Activated T-cell treated with anti-CD3 and anti-CD28 coated beads, Interleukin-2, amount 50 U/mL, for 72 hours (primary cell): ENCODE data around the gene HLA-DOB. TPM values are rescaled to one million over a fixed set of nuclear protein-coding genes. Genes with fewer than 3 reads are reported as not detected.
"Not testable (repeated sequence)": the region's sequence is repeated elsewhere in the genome, so short reads cannot be mapped to it uniquely, and the experiment has no call there.

Experiments
- ATAC-seq, 2 donors: fragments of 150-1000 bp; cut with Tn5 transposase; replicated peaks in 1 of 2; 2 replicates each; pipeline ENCODE4 v1.10.0; 2021; ENCODE audit warnings: moderate library complexity in 2 of 2, mild to moderate bottlenecking in 1 of 2
- DNase-seq, 2 donors: peaks; one replicate each; pipeline ENCODE4 v3.0.0; 2021 to 2022; ENCODE audit warnings: mixed read lengths in 1 of 2
- H3K27ac Mint-ChIP-seq: one replicate; pipeline ENCODE4 v1.8.0; 2022; ENCODE audit warnings: mild to moderate bottlenecking, moderate library complexity, mixed read lengths
- H3K27me3 Mint-ChIP-seq: one replicate; pipeline ENCODE4 v1.8.0; 2022; ENCODE audit warnings: low read depth, mixed read lengths
- H3K36me3 Mint-ChIP-seq, 2 donors: one replicate each; pipeline ENCODE4 v1.8.0; 2022; ENCODE audit warnings: mixed read lengths in 2 of 2, mild to moderate bottlenecking in 1 of 2; ENCODE audit not compliant: insufficient read depth in 2 of 2
- H3K4me1 Mint-ChIP-seq: one replicate; pipeline ENCODE4 v1.8.0; 2022; ENCODE audit warnings: low read depth, mixed read lengths
- H3K4me3 Mint-ChIP-seq, 2 donors: one replicate each; pipeline ENCODE4 v1.8.0; 2022; ENCODE audit warnings: mild to moderate bottlenecking in 2 of 2, mixed read lengths in 2 of 2, moderate library complexity in 2 of 2
- H3K9me3 Mint-ChIP-seq, 2 donors: one replicate each; pipeline ENCODE4 v1.8.0; 2022; ENCODE audit warnings: mixed read lengths in 2 of 2
- total RNA-seq, 2 donors: library from RNA; stranded (reverse); gene quantifications; one replicate each; pipeline ENCODE4 v1.2.3, GENCODE V29; 2022

Gene HLA-DOB
- total RNA-seq, 2 donors from 2014 or later = 8.0 to 8.1 TPM

- DNase-seq = no peak
- Mint-ChIP-seq H3K4me1 (peaks cover 27% of the 10 kb centered on the region), H3K36me3 (peaks cover 0 to 1% of the 10 kb centered on the region in 2 donors), H3K27me3 (peaks cover 71% of the 10 kb centered on the region), H3K4me3 (no peak overlapping the region), H3K9me3 (no peaks in the 10 kb centered on the region), H3K27ac (no peak overlapping the region)
- no peak for ATAC-seq
Observed at GRCh38 chr6:32794510-32794909, 22.3 kb downstream of the HLA-DOB start.

- H3K9me3 Mint-ChIP-seq = no peaks in the 10 kb centered on the region
- no peak for DNase-seq
- no peak overlapping the region for H3K4me3 Mint-ChIP-seq
- ATAC-seq = no peak
- no peak overlapping the region for H3K27ac Mint-ChIP-seq
- peaks cover 63% of the 10 kb centered on the region for H3K27me3 Mint-ChIP-seq
- peaks cover 27% of the 10 kb centered on the region for H3K4me1 Mint-ChIP-seq
- no peaks in the 10 kb centered on the region for H3K36me3 Mint-ChIP-seq
Observed at GRCh38 chr6:32792901-32793435, 23.8 kb downstream of the HLA-DOB start.

GRCh38 chr6:32790306-32790705, 26.5 kb downstream of the HLA-DOB start:
- ATAC-seq = no peak
- DNase-seq = no peak
- Mint-ChIP-seq H3K27me3 (peaks cover 77% of the 10 kb centered on the region), H3K4me1 (peaks cover 16% of the 10 kb centered on the region), H3K9me3 (no peaks in the 10 kb centered on the region), H3K27ac (no peak overlapping the region), H3K4me3 (no peak overlapping the region), H3K36me3 (no peaks in the 10 kb centered on the region)

- Mint-ChIP-seq H3K9me3 (no peaks in the 10 kb centered on the region), H3K4me1 (no peaks in the 10 kb centered on the region), H3K4me3 (no peak overlapping the region), H3K36me3 (peaks cover 0 to 3% of the 10 kb centered on the region in 2 donors), H3K27ac (no peak overlapping the region), H3K27me3 (peaks cover 48% of the 10 kb centered on the region)
- DNase-seq (peak; percentile 29 to 46), ATAC-seq (peak; percentile 69 to 70)
Observed at GRCh38 chr6:32785781-32786533, 30.8 kb downstream of the HLA-DOB start.

- ATAC-seq, H3K4me3 Mint-ChIP-seq, DNase-seq, H3K27ac Mint-ChIP-seq, H3K36me3 Mint-ChIP-seq, H3K4me1 Mint-ChIP-seq, H3K9me3 Mint-ChIP-seq: not testable (repeated sequence)
- peaks cover 39% of the 10 kb centered on the region for H3K27me3 Mint-ChIP-seq
Observed at GRCh38 chr6:32782923-32783322, 33.9 kb downstream of the HLA-DOB start.

- Mint-ChIP-seq H3K9me3 (no peaks in the 10 kb centered on the region), H3K27me3 (peaks cover 14% of the 10 kb centered on the region), H3K36me3 (peaks cover 0 to 3% of the 10 kb centered on the region in 2 donors), H3K4me3 (no peak overlapping the region), H3K27ac (no peak overlapping the region), H3K4me1 (no peaks in the 10 kb centered on the region)
- ATAC-seq (no peak), DNase-seq (no peak)
Observed at GRCh38 chr6:32779036-32779435, 37.8 kb downstream of the HLA-DOB start.

- no peak for ATAC-seq
Observed at GRCh38 chr6:32775071-32775470, 41.7 kb downstream of the HLA-DOB start.

GRCh38 chr6:32774426-32774825, 42.4 kb downstream of the HLA-DOB start:
- no peak for ATAC-seq

More at GRCh38 chr6:32775071-32775470, 41.7 kb downstream of the HLA-DOB start:
- no peaks in the 10 kb centered on the region for H3K4me1 Mint-ChIP-seq
- no peak for DNase-seq
- no peaks in the 10 kb centered on the region for H3K9me3 Mint-ChIP-seq
- no peak overlapping the region for H3K27ac Mint-ChIP-seq
- H3K27me3 Mint-ChIP-seq = peaks cover 26% of the 10 kb centered on the region
- H3K36me3 Mint-ChIP-seq = no peaks in the 10 kb centered on the region
- no peak overlapping the region for H3K4me3 Mint-ChIP-seq

GRCh38 chr6:32772656-32773055, 44.1 kb downstream of the HLA-DOB start:
- H3K27me3 Mint-ChIP-seq = peaks cover 48% of the 10 kb centered on the region
- DNase-seq = no peak
- ATAC-seq = no peak

More at GRCh38 chr6:32774426-32774825, 42.4 kb downstream of the HLA-DOB start:
- DNase-seq = no peak
- Mint-ChIP-seq H3K27me3 (peaks cover 33% of the 10 kb centered on the region), H3K4me3 (no peak overlapping the region), H3K9me3 (no peaks in the 10 kb centered on the region), H3K27ac (no peak overlapping the region), H3K36me3 (no peaks in the 10 kb centered on the region), H3K4me1 (no peaks in the 10 kb centered on the region)

GRCh38 chr6:32764048-32764447, 52.8 kb downstream of the HLA-DOB start:
- ATAC-seq (no peak), DNase-seq (no peak)
- peaks cover 62% of the 10 kb centered on the region for H3K27me3 Mint-ChIP-seq

More at GRCh38 chr6:32772656-32773055, 44.1 kb downstream of the HLA-DOB start:
- Mint-ChIP-seq H3K36me3 (no peaks in the 10 kb centered on the region), H3K27ac (no peak overlapping the region), H3K4me3 (no peak overlapping the region), H3K4me1 (no peaks in the 10 kb centered on the region), H3K9me3 (no peaks in the 10 kb centered on the region)

GRCh38 chr6:32763421-32763820, 53.4 kb downstream of the HLA-DOB start, which contains the start of gene HLA-DQB2:
Gene HLA-DQB2, minus strand, starts transcription at chr6:32763532. Its CDS starts 62 bp downstream, at chr6:32763470.
- no peaks in the 10 kb centered on the region for H3K36me3 Mint-ChIP-seq
- H3K4me3 Mint-ChIP-seq = peak within 1 kb of the TSS in 1 of 2 donors; percentile 6
- peak in 1 of 2 donors; percentile 38 for ATAC-seq
- DNase-seq = no peak
- no peak within 1 kb of the TSS for H3K27ac Mint-ChIP-seq
- no peaks in the 10 kb centered on the region for H3K9me3 Mint-ChIP-seq
- peaks cover 56% of the 10 kb centered on the region for H3K27me3 Mint-ChIP-seq
- no peaks in the 10 kb centered on the region for H3K4me1 Mint-ChIP-seq

More at GRCh38 chr6:32764048-32764447, 52.8 kb downstream of the HLA-DOB start:
- Mint-ChIP-seq H3K4me3 (no peak overlapping the region), H3K27ac (no peak overlapping the region), H3K9me3 (no peaks in the 10 kb centered on the region), H3K36me3 (no peaks in the 10 kb centered on the region), H3K4me1 (no peaks in the 10 kb centered on the region)
